ENCODE measurements around the gene CYBA. TPM values are rescaled to one million over a fixed set of nuclear protein-coding genes. Genes with fewer than 3 reads are reported as not detected.

CYBA gene
- total and polyA plus RNA-seq, 2 of the 4 experiments (the other 2 are of a cell fraction) = 65.6 to 169 TPM

DNA sequence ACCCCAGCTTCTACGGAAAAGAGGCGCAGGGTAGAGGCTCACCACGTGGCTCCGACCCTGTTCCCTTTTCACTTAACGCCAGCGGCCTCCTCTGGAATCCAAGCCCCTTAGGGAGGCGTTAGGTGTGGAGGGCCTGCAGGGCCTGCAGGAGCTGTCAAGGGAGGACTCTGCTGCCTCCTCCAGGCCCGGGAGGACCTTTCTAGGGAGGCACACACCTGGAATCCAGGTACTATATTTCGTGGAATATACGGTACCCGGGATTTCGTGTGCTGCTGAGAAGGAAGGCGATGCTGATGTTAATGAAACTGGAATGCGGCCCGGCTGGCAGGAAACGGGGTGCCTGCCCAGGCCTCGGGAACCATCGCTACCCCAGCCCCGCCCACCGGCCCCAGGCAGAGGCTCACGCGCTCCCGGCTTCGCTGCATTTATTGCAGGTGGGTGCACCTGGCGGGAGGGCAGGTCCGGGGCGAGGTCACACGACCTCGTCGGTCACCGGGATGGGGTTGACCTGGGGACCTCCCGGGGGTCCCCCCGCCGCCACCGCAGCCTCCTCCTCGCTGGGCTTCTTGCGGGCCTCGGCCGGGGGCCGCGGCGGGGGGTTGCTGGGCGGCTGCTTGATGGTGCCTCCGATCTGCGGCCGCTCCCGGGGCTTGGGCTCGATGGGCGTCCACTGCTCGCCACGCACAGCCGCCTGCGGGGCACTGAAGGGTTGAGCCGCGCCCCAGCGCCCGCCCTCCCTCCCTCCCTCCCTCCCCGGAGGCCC, 7.8 kb downstream of the CYBA start:
- no peak for ATAC-seq (ENCODE audit: low read depth)

More for the DNA sequence above, 7.8 kb downstream of the CYBA start:
- Histone ChIP-seq H4K5ac (ENCODE audit: low read depth, low read length) (no peak overlapping the region), H3K79me1 (ENCODE audit: low read depth in 1 of 2, low read length in 2 of 2) (no peaks in the 10 kb centered on the region), H3K56ac (ENCODE audit: extremely low read depth, insufficient read depth, low read length) (no peak overlapping the region), H3K23ac (ENCODE audit: low read depth, low read length) (no peak overlapping the region), H4K20me1 (ENCODE audit: insufficient read depth, low read length) (peaks cover 3% of the 10 kb centered on the region; the same call in 1 of the 2 replicates), H3K14ac (replicated peaks; ENCODE audit: low read depth, low read length) (no peak overlapping the region), H2AK9ac (replicated peaks; ENCODE audit: low read depth, low read length, poor library complexity) (no peak overlapping the region), H3K9me1 (ENCODE audit: insufficient read depth, low read length) (no peaks in the 10 kb centered on the region), H4K91ac (ENCODE audit: insufficient read depth, low read depth, low read length) (no peak overlapping the region), H3K18ac (ENCODE audit: low read depth, low read length) (no peak overlapping the region), H3K27me3 (ENCODE audit: control insufficient read depth, insufficient read depth, low read length) (peaks cover 25% of the 10 kb centered on the region), H3K4me1 (ENCODE audit: control insufficient read depth, insufficient read depth, low read length) (no peaks in the 10 kb centered on the region), H2BK5ac (ENCODE audit: low read depth, low read length, poor library complexity, severe bottlenecking) (no peak overlapping the region), H3K36me3 (ENCODE audit: control insufficient read depth, insufficient read depth, low read length) (peaks cover 3% of the 10 kb centered on the region), H2AK5ac (ENCODE audit: low read depth, low read length) (no peak overlapping the region), H2BK20ac (ENCODE audit: low read depth, low read length) (no peak overlapping the region), H4K8ac (ENCODE audit: low read depth in 2 of 2, low read length in 2 of 2) (no peak overlapping the region), H3K4ac (ENCODE audit: low read depth, low read length) (no peak overlapping the region), H3K4me2 (ENCODE audit: low read depth, low read length) (no peak overlapping the region), H3K27ac (ENCODE audit: insufficient read depth, low read length) (no peak overlapping the region), H2BK15ac (ENCODE audit: low read depth, low read length) (no peak overlapping the region), H3K9ac (ENCODE audit: low read depth, low read length) (no peak overlapping the region), H2AFZ (replicated peaks; ENCODE audit: low read length, poor library complexity) (no peak overlapping the region), H2BK120ac (ENCODE audit: low read depth, low read length) (no peak overlapping the region), H3K4me3 (ENCODE audit: insufficient read depth, low read depth, low read length) (no peak overlapping the region), H3K9me3 (ENCODE audit: control insufficient read depth, insufficient read depth, low read length) (no peaks in the 10 kb centered on the region)
- TF ChIP-seq NFE2L2 (IDR thresholded peaks at IDR 0.05; ENCODE audit: low read depth, low read length) (no peak), MXI1 (IDR thresholded peaks at IDR 0.05; ENCODE audit: borderline replicate concordance, low read depth, low read length) (no peak), CHD1 (IDR thresholded peaks at IDR 0.05; ENCODE audit: low read depth, low read length) (no peak), BHLHE40 (IDR thresholded peaks at IDR 0.05; ENCODE audit: low read depth, low read length) (no peak), SMC3 (IDR thresholded peaks at IDR 0.05; ENCODE audit: low read depth, low read length) (no peak), FOS (IDR thresholded peaks at IDR 0.05; ENCODE audit: low read depth, low read length) (no peak), POLR2A (IDR thresholded peaks at IDR 0.05; ENCODE audit: low read depth, low read length) (no peak), RAD21 (IDR thresholded peaks at IDR 0.05; ENCODE audit: low read length) (no peak), RCOR1 (IDR thresholded peaks at IDR 0.05; ENCODE audit: insufficient replicate concordance, low read length) (no peak), RFX5 (IDR thresholded peaks at IDR 0.05; ENCODE audit: low read depth, low read length) (no peak), MAFK (IDR thresholded peaks at IDR 0.05; ENCODE audit: low read depth, low read length) (no peak)
- TF ChIP-seq, protein P1, sequence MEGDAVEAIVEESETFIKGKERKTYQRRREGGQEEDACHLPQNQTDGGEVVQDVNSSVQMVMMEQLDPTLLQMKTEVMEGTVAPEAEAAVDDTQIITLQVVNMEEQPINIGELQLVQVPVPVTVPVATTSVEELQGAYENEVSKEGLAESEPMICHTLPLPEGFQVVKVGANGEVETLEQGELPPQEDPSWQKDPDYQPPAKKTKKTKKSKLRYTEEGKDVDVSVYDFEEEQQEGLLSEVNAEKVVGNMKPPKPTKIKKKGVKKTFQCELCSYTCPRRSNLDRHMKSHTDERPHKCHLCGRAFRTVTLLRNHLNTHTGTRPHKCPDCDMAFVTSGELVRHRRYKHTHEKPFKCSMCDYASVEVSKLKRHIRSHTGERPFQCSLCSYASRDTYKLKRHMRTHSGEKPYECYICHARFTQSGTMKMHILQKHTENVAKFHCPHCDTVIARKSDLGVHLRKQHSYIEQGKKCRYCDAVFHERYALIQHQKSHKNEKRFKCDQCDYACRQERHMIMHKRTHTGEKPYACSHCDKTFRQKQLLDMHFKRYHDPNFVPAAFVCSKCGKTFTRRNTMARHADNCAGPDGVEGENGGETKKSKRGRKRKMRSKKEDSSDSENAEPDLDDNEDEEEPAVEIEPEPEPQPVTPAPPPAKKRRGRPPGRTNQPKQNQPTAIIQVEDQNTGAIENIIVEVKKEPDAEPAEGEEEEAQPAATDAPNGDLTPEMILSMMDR (conservative IDR thresholded peaks at IDR 0.05; ENCODE audit: low read depth, low read length) = no peak
- TF ChIP-seq, protein P2, sequence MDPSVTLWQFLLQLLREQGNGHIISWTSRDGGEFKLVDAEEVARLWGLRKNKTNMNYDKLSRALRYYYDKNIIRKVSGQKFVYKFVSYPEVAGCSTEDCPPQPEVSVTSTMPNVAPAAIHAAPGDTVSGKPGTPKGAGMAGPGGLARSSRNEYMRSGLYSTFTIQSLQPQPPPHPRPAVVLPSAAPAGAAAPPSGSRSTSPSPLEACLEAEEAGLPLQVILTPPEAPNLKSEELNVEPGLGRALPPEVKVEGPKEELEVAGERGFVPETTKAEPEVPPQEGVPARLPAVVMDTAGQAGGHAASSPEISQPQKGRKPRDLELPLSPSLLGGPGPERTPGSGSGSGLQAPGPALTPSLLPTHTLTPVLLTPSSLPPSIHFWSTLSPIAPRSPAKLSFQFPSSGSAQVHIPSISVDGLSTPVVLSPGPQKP (IDR thresholded peaks at IDR 0.05; ENCODE audit: borderline replicate concordance, low read depth, low read length) = no peak
- TF ChIP-seq, protein P3, sequence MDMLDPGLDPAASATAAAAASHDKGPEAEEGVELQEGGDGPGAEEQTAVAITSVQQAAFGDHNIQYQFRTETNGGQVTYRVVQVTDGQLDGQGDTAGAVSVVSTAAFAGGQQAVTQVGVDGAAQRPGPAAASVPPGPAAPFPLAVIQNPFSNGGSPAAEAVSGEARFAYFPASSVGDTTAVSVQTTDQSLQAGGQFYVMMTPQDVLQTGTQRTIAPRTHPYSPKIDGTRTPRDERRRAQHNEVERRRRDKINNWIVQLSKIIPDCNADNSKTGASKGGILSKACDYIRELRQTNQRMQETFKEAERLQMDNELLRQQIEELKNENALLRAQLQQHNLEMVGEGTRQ (IDR thresholded peaks at IDR 0.05; ENCODE audit: low read depth, low read length) = no peak
- DNase-seq = no peak
- in situ Hi-C loops (cut with MboI; ENCODE audit: low sequenced_read_pairs) (no loop called here), intact Hi-C loops (cut with micrococcal nuclease) (no loop called here), dilution Hi-C loops (cut with HindIII; ENCODE audit: low sequenced_read_pairs, unreplicated experiment) (no loop called here)
- 83% methylated on average over 20 of the region's 58 CpGs; no CpG with 5 or more reads in 1 of the 2 experiments for WGBS, 2 experiments (ENCODE audit: extremely low coverage in 2 of 2, insufficient read length in 1 of 2)
- ChIA-PET POLR2A (ENCODE audit: unreplicated experiment) (no interaction called here), CTCF (no interaction called here)
- no TSS peak for BruUV-seq (replicated peaks)

All from IMR-90 (cell line).